ENCODE data around the gene PPFIBP2.

PPFIBP2 gene

GRCh38 chr11:7490535-7490934 lies 23.3 kb upstream of the PPFIBP2 start:
- Mint-ChIP-seq H3K4me3 (no peak overlapping the region), H3K4me1 (no peaks in the 10 kb centered on the region), H3K9me3 (no peaks in the 10 kb centered on the region), H3K36me3 (no peaks in the 10 kb centered on the region), H3K27ac (no peak overlapping the region)
- ATAC-seq (no peak), DNase-seq (ENCODE audit: low spot score in 2 of 2) (no peak)

DNA sequence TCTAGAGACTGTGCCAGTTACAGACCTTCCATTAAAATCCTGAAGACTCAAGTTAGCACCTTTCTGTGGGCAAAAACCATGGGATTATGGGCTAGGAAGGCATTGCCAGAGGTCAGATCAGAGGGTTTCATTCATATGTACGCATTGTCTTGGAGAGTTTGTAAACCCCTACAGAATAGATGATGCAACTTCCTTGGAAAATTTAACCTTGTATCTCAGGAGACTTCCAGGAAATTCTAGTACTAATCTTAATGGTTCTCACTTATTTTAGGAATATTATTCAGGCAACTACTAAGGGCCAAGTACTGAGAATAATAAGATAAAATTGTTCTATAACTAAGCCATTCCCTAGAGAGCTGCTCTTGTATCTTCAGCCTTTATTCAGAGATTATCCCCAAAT lies 21.5 kb upstream of the PPFIBP2 start:
- no peak overlapping the region for H3K27ac Mint-ChIP-seq
- no peaks in the 10 kb centered on the region for H3K36me3 Mint-ChIP-seq
- no peaks in the 10 kb centered on the region for H3K4me1 Mint-ChIP-seq
- ATAC-seq (no peak), DNase-seq (ENCODE audit: low spot score in 2 of 2) (no peak)
- no peaks in the 10 kb centered on the region for H3K9me3 Mint-ChIP-seq
- H3K4me3 Mint-ChIP-seq = no peak overlapping the region

- Mint-ChIP-seq H3K36me3 (no peaks in the 10 kb centered on the region), H3K9me3 (no peaks in the 10 kb centered on the region), H3K27ac (no peak overlapping the region), H3K4me3 (no peak overlapping the region), H3K4me1 (no peaks in the 10 kb centered on the region)
- ATAC-seq (no peak), DNase-seq (ENCODE audit: low spot score in 2 of 2) (no peak)
These were observed 20.1 kb upstream of the PPFIBP2 start for GRCh38 chr11:7493670-7494069.

DNA sequence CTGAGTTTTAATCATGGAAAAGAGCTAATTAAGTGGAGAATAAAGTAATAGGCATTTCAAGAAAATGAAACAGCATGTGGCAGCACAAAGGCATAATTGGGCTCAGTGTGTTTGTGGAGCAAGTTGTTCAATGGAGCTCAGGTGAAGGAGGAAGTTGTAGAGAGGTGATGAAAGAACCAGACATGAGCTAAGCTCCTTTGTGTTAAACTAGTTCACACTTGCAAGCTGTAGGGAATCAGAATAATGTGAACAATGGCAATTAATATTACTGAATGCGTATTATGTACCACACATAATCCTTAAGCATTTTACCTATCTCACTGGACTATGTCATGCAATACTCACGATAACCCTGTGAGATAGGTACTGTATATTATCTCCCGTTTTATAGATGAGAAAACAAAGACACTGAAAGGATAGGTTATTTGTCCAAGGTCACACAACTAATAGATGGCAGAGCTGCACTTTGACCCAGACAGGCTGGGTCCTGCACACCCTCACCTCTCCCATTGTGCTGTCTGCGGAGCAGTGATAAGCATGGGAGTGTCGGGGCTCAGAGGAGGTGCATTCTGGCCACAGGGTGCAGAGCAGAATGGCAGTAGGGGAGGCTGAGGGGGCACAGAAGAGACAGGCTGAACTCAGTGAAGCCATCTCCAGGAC lies 19.6 kb upstream of the PPFIBP2 start:
- no peak for DNase-seq (ENCODE audit: low spot score in 2 of 2)
- no peaks in the 10 kb centered on the region for H3K9me3 Mint-ChIP-seq
- H3K4me1 Mint-ChIP-seq = no peaks in the 10 kb centered on the region
- H3K27ac Mint-ChIP-seq = no peak overlapping the region
- no peak overlapping the region for H3K4me3 Mint-ChIP-seq
- ATAC-seq = no peak
- H3K36me3 Mint-ChIP-seq = no peaks in the 10 kb centered on the region

GRCh38 chr11:7495882-7496551 lies 17.8 kb upstream of the PPFIBP2 start:
- DNase-seq (ENCODE audit: low spot score in 2 of 2) (no peak), ATAC-seq (peak; percentile 62)
- Mint-ChIP-seq H3K27ac (no peak overlapping the region), H3K4me1 (no peaks in the 10 kb centered on the region), H3K36me3 (no peaks in the 10 kb centered on the region), H3K9me3 (no peaks in the 10 kb centered on the region), H3K4me3 (no peak overlapping the region)

DNA sequence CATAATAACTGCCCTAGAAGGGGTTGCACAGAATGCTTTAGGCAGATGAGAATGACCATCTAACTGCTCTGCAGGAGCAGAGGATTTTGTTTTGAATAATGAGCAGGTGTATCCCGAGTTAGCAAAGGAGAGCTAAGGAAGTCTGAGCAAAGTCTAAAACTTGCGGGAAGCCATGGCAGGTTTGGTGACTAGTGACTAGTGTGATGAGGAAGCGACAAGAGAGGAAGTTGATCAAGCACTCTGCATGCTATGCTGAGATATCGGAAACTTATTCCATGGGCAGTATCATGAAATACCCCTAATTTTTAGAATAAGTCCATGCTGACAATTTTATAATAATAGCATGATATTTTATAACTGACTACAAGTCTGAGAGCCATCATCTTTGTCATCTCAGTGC lies 15.6 kb upstream of the PPFIBP2 start:
- H3K4me3 Mint-ChIP-seq = no peak overlapping the region
- ATAC-seq (no peak), DNase-seq (ENCODE audit: low spot score in 2 of 2) (no peak)
- H3K27ac Mint-ChIP-seq = no peak overlapping the region
- no peaks in the 10 kb centered on the region for H3K4me1 Mint-ChIP-seq
- no peaks in the 10 kb centered on the region for H3K9me3 Mint-ChIP-seq
- no peaks in the 10 kb centered on the region for H3K36me3 Mint-ChIP-seq

DNA sequence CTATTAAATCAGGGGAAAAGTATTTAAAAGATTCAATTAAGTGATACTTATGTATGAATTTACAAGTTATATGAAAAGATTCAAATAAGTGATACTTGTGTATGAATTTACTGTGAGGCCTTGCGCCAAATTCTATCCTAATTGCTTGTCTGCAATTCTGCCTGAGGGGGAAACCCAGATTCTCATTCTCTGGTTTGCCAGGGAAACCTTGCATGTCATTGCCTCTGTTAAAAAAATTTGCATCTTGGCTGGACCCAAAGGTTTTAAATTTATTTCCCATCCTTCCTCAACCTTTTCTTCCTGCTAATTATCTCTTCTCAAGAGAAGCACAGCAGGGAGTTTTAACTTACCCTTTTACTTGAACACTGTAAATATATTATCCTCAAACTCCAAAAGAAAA lies 14.7 kb upstream of the PPFIBP2 start:
- ATAC-seq (no peak), DNase-seq (ENCODE audit: low spot score in 2 of 2) (no peak)
- no peaks in the 10 kb centered on the region for H3K4me1 Mint-ChIP-seq
- H3K36me3 Mint-ChIP-seq = no peaks in the 10 kb centered on the region
- H3K27ac Mint-ChIP-seq = no peak overlapping the region
- no peaks in the 10 kb centered on the region for H3K9me3 Mint-ChIP-seq
- no peak overlapping the region for H3K4me3 Mint-ChIP-seq

DNA sequence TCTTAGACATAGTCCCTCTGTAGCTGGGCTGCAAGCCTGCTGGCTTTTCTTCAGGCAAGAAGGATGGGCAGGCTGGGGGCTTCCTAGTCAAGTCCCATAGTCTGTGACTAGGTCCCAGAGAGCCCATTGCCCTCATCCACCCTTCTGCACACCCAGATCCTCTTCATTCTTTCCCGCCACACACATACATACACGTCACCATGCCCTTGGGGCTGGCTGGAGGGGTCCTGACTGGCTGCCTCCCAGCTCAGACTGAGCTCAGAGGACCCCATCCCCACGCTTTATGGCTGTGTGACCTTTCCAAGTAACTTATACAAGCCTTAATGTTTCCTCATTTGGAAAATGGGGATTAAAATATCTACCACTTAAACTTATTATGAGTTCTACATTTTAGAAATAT lies 13.5 kb upstream of the PPFIBP2 start:
- H3K27ac Mint-ChIP-seq = no peak overlapping the region
- no peaks in the 10 kb centered on the region for H3K9me3 Mint-ChIP-seq
- no peaks in the 10 kb centered on the region for H3K36me3 Mint-ChIP-seq
- no peak for DNase-seq (ENCODE audit: low spot score in 2 of 2)
- ATAC-seq = no peak
- no peak overlapping the region for H3K4me3 Mint-ChIP-seq
- no peaks in the 10 kb centered on the region for H3K4me1 Mint-ChIP-seq

- no peaks in the 10 kb centered on the region for H3K4me1 Mint-ChIP-seq
- H3K4me3 Mint-ChIP-seq = no peak overlapping the region
- no peaks in the 10 kb centered on the region for H3K9me3 Mint-ChIP-seq
These were observed 12.5 kb upstream of the PPFIBP2 start for GRCh38 chr11:7501251-7501650.

DNA sequence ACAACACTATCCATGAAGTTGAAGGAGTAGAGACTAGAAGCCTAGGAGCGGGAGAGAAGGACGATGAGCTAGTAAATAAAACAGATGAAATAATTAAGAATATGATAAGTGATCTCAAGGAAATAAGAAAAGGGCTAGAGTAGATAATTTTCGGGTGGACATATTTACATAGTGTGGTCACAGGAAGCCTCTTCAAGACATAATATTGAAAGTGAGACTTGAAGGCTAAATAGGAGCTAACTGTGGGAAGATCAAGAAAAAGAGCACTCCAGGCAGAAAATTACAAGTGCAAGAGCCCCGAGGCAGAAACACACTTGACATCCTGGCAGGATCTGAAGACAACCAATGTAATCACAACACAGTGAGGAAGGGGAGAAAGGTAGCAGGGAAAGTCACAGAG lies 11.9 kb upstream of the PPFIBP2 start:
- no peaks in the 10 kb centered on the region for H3K4me1 Mint-ChIP-seq

More at GRCh38 chr11:7501251-7501650, 12.5 kb upstream of the PPFIBP2 start:
- DNase-seq (ENCODE audit: low spot score in 2 of 2) (no peak), ATAC-seq (no peak)
- no peaks in the 10 kb centered on the region for H3K36me3 Mint-ChIP-seq
- H3K27ac Mint-ChIP-seq = no peak overlapping the region

GRCh38 chr11:7506243-7506642 lies 7.6 kb upstream of the PPFIBP2 start:
- no peak for ATAC-seq
- no peak overlapping the region for H3K27ac Mint-ChIP-seq
- H3K4me3 Mint-ChIP-seq = no peak overlapping the region

More for the DNA sequence above, 11.9 kb upstream of the PPFIBP2 start:
- Mint-ChIP-seq H3K36me3 (no peaks in the 10 kb centered on the region), H3K27ac (no peak overlapping the region), H3K9me3 (no peaks in the 10 kb centered on the region), H3K4me3 (no peak overlapping the region)
- DNase-seq (ENCODE audit: low spot score in 2 of 2) (no peak), ATAC-seq (no peak)

GRCh38 chr11:7508087-7508486 lies 5.7 kb upstream of the PPFIBP2 start:
- no peaks in the 10 kb centered on the region for H3K9me3 Mint-ChIP-seq
- H3K36me3 Mint-ChIP-seq = no peaks in the 10 kb centered on the region
- ATAC-seq = no peak
- no peak overlapping the region for H3K27ac Mint-ChIP-seq
- DNase-seq (ENCODE audit: low spot score in 2 of 2) = no peak
- H3K4me1 Mint-ChIP-seq = no peaks in the 10 kb centered on the region
- no peak overlapping the region for H3K4me3 Mint-ChIP-seq

More at GRCh38 chr11:7506243-7506642, 7.6 kb upstream of the PPFIBP2 start:
- Mint-ChIP-seq H3K4me1 (no peaks in the 10 kb centered on the region), H3K9me3 (no peaks in the 10 kb centered on the region), H3K36me3 (no peaks in the 10 kb centered on the region)
- DNase-seq (ENCODE audit: low spot score in 2 of 2) = no peak

DNA sequence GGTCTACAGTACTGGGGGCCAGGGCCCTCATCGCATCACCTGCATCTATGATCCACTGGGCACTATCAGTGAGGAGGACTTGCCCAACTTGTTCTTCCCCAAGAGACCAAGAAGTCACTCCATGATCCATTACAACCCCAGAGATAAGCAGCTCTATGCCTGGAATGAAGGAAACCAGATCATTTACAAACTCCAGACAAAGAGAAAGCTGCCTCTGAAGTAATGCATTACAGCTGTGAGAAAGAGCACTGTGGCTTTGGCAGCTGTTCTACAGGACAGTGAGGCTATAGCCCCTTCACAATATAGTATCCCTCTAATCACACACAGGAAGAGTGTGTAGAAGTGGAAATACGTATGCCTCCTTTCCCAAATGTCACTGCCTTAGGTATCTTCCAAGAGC lies 3.8 kb upstream of the PPFIBP2 start:
- Mint-ChIP-seq H3K27ac (no peak overlapping the region), H3K9me3 (no peaks in the 10 kb centered on the region), H3K36me3 (no peaks in the 10 kb centered on the region), H3K4me3 (no peak overlapping the region), H3K4me1 (no peaks in the 10 kb centered on the region)
- DNase-seq (ENCODE audit: low spot score in 2 of 2) (no peak), ATAC-seq (no peak)

DNA sequence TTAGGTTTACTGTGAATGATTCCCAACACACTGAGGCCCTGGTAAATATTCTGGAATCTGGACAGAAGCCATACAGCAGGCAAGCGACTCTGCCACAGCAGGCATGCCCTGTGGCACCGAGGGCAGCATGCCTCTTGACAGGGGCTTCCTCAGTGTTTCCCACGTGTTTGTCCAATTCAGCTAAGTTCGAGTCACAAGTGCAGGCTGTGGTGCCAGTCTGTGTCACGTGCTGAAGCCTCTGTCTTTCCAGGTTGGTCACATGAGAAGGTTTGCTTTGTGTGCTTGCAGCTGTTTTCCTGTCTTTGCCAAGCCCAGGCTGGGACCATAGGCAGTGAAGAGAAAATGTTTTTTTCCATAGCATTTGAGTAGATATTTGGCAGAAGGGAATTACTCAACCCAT lies 2.4 kb upstream of the PPFIBP2 start:
- DNase-seq (ENCODE audit: low spot score in 2 of 2) = no peak
- no peak for ATAC-seq
- H3K36me3 Mint-ChIP-seq = no peaks in the 10 kb centered on the region
- H3K9me3 Mint-ChIP-seq = no peaks in the 10 kb centered on the region
- no peak overlapping the region for H3K27ac Mint-ChIP-seq
- no peaks in the 10 kb centered on the region for H3K4me1 Mint-ChIP-seq
- no peak overlapping the region for H3K4me3 Mint-ChIP-seq

- peaks cover 8% of the 10 kb centered on the region for H3K4me1 Mint-ChIP-seq
- DNase-seq (ENCODE audit: low spot score in 2 of 2) (no peak), ATAC-seq (peak; percentile 48)
- no peaks in the 10 kb centered on the region for H3K9me3 Mint-ChIP-seq
- H3K36me3 Mint-ChIP-seq = no peaks in the 10 kb centered on the region
- peak overlapping the region; percentile 80 for H3K4me3 Mint-ChIP-seq
- H3K27ac Mint-ChIP-seq = peak overlapping the region; percentile 85
These were observed 1.1 kb upstream of the PPFIBP2 start for GRCh38 chr11:7512525-7513233.

- Mint-ChIP-seq H3K9me3 (no peaks in the 10 kb centered on the region), H3K36me3 (no peaks in the 10 kb centered on the region), H3K27ac (no peak overlapping the region), H3K4me3 (peak overlapping the region; percentile 80), H3K4me1 (peaks cover 8% of the 10 kb centered on the region)
- peak in 1 of 2 donors; percentile 5 for DNase-seq (ENCODE audit: low spot score in 2 of 2)
- ATAC-seq = peak; percentile 11
These were observed 346 bp downstream of the PPFIBP2 start for GRCh38 chr11:7514099-7514591.

All from stimulated activated effector memory CD8-positive, alpha-beta T cell treated with anti-CD3 and anti-CD28 coated beads, Interleukin-12 subunit alpha, Interleukin-12 subunit beta, amount 100 ng/mL, for 72 hours (primary cell).